Stomach (tissue), 9 donors: ENCODE results near the gene PEMT. TPM values are rescaled to one million over a fixed set of nuclear protein-coding genes. Genes with fewer than 3 reads are reported as not detected.

Source experiments
- DNase-seq, 2 donors: peaks; one replicate each; pipeline versions ENCODE4 v3.0.0 to v3.0.0-alpha.2; 2013 to 2019
- H3K27ac ChIP-seq, 5 donors: fragments of 200-600 bp in 4 of 5; sonication (generic) in 4 of 5; one replicate each; pipeline ENCODE4 v1.5.1; 2013 to 2019; ENCODE audit warnings: mild to moderate bottlenecking in 1 of 5, moderate library complexity in 1 of 5
- H3K27me3 ChIP-seq, 3 donors: fragments of 200-600 bp; sonication (generic); one replicate each; pipeline ENCODE4 v1.5.1; 2017 to 2019; ENCODE audit warnings: mixed run types in 1 of 3
- H3K36me3 ChIP-seq, 4 donors: fragments of 200-600 bp; sonication (generic); 1 replicate in 3 of 4; 2 replicates in 1 of 4; pipeline ENCODE4 v1.5.1; 2016 to 2019
- H3K4me1 ChIP-seq, 4 donors: fragments of 200-600 bp; sonication (generic); one replicate each; pipeline ENCODE4 v1.5.1; 2016 to 2019
- H3K4me3 ChIP-seq, 4 donors: fragments of 200-600 bp; sonication (generic) in 3 of 4; one replicate each; pipeline ENCODE4 v1.5.1; 2016 to 2019; ENCODE audit warnings: mild to moderate bottlenecking in 1 of 4
- H3K9me3 ChIP-seq, 4 donors: fragments of 200-600 bp; sonication (generic); one replicate each; pipeline ENCODE4 v1.5.1; 2016 to 2019
- EP300 ChIP-seq: sonication (generic); formaldehyde crosslinking; IDR thresholded peaks from one replicate; pipeline ENCODE4 v1.6.1; 2017; ENCODE audit warnings: antibody characterized with exemption
- POLR2A ChIP-seq, 4 donors: fragments of 450-650 bp; IDR thresholded peaks; one replicate each; pipeline ENCODE4 v1.6.1; 2016; ENCODE audit warnings: antibody characterized with exemption in 4 of 4, control low read depth in 2 of 4, mild to moderate bottlenecking in 1 of 4, moderate library complexity in 1 of 4
- POLR2AphosphoS5 ChIP-seq, 3 donors: sonication (generic); formaldehyde crosslinking; IDR thresholded peaks; one replicate each; pipeline ENCODE4 v1.6.1; 2016; ENCODE audit warnings: antibody characterized with exemption in 3 of 3
- WGBS, 5 donors: extraction: QIAGEN DNeasy Blood & Tissue Kit in 3 of 5; methylation state at CpG; one replicate each; pipeline versions ENCODE4 v1.1.5 to v1.1.7; 2013 to 2018; 5-methylcytosine and 5-hydroxymethylcytosine counted together
- intact Hi-C: fragments of 100-400 bp; cut with DNase I; formaldehyde crosslinking; loops from one replicate; pipeline ENCODE4 v1.15.1; 2023; ENCODE audit warnings: low total_unique reads
- polyA plus RNA-seq, 3 donors: library from polyadenylated mRNA; stranded (reverse); fragments of 200-250 nt; gene quantifications; one replicate each; pipeline ENCODE4 v1.2.3, GENCODE V29; 2013
- total RNA-seq, 5 donors: library from RNA; depleted of rRNA; stranded (reverse); fragments of >200 nt; gene quantifications; one replicate each; pipeline versions ENCODE4 v1.1.0 to v1.2.3, GENCODE V29; 2014 to 2016
- TF ChIP-seq, protein P1 (sequence below), 7 experiments: fragments of 450-650 bp in 4 of 7; fragments of 200-600 bp in 3 of 7; sonication (generic) in 3 of 7; IDR thresholded peaks; one replicate each; pipeline ENCODE4 v1.5.1; 2016 to 2019; ENCODE audit warnings: antibody characterized with exemption in 7 of 7, control low read depth in 2 of 7, mild to moderate bottlenecking in 1 of 7
- donor health status: healthy with polysubstance abuse.
- donor health status: Bipolar disorder and iron deficiency.
- donor health status: healthy.

Gene PEMT
- total and polyA plus RNA-seq, 8 donors, result 7.0 to 44.6 (median 27.0) TPM

- H3K27me3 ChIP-seq, result peaks cover 0 to 17% (median 12%) of the 10 kb centered on the region in 3 donors
- WGBS, 5 donors, result 57 to 73% (median 67%) methylated on average over 5 of the region's 5 CpGs
- H3K4me1 ChIP-seq, result peaks cover 21 to 56% (median 55%) of the 10 kb centered on the region in 4 donors
- H3K36me3 ChIP-seq, result peaks cover 12 to 33% (median 24%) of the 10 kb centered on the region in 4 donors
- intact Hi-C loops, result loop anchor here (10.0 kb wide), 1 partner anchor 139 kb away; no protein-coding TSS in a partner anchor
- peak in 1 of 2 donors; percentile 4 for DNase-seq
- no peaks in the 10 kb centered on the region for H3K9me3 ChIP-seq
- peak overlapping the region; percentile 61 to 92 (median 81) for H3K27ac ChIP-seq
- TF ChIP-seq POLR2AphosphoS5 (IDR thresholded peaks at IDR 0.05) (no peak), POLR2A (IDR thresholded peaks at IDR 0.05) (no peak), EP300 (no peak)
- TF ChIP-seq, protein P1, sequence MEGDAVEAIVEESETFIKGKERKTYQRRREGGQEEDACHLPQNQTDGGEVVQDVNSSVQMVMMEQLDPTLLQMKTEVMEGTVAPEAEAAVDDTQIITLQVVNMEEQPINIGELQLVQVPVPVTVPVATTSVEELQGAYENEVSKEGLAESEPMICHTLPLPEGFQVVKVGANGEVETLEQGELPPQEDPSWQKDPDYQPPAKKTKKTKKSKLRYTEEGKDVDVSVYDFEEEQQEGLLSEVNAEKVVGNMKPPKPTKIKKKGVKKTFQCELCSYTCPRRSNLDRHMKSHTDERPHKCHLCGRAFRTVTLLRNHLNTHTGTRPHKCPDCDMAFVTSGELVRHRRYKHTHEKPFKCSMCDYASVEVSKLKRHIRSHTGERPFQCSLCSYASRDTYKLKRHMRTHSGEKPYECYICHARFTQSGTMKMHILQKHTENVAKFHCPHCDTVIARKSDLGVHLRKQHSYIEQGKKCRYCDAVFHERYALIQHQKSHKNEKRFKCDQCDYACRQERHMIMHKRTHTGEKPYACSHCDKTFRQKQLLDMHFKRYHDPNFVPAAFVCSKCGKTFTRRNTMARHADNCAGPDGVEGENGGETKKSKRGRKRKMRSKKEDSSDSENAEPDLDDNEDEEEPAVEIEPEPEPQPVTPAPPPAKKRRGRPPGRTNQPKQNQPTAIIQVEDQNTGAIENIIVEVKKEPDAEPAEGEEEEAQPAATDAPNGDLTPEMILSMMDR (IDR thresholded peaks at IDR 0.05), result no peak
- H3K4me3 ChIP-seq, result peak overlapping the region in 3 of 4 donors; percentile 58 to 63 (median 62)
Measured at GRCh38 chr17:17493986-17494466, 97.5 kb downstream of the PEMT start.

- peak in 1 of 3 donors; percentile 3 for TF ChIP-seq POLR2AphosphoS5 (IDR thresholded peaks at IDR 0.05)
- TF ChIP-seq, protein P1 (IDR thresholded peaks at IDR 0.05), result no peak
- Histone ChIP-seq H3K4me3 (peak overlapping the region in 2 of 4 donors; percentile 2 to 63), H3K36me3 (peaks cover 12 to 39% (median 30%) of the 10 kb centered on the region in 4 donors), H3K9me3 (no peaks in the 10 kb centered on the region), H3K27me3 (peaks cover 0 to 17% (median 12%) of the 10 kb centered on the region in 3 donors), H3K4me1 (peaks cover 21 to 58% (median 55%) of the 10 kb centered on the region in 4 donors), H3K27ac (peak overlapping the region; percentile 61 to 92 (median 81))
- 39 to 63% (median 53%) methylated on average over 15 of the region's 15 CpGs for WGBS, 5 donors
- peak; percentile 15 to 67 for DNase-seq
- intact Hi-C loops, result loop anchor here (10.0 kb wide), 1 partner anchor 139 kb away; no protein-coding TSS in a partner anchor
Measured at GRCh38 chr17:17493249-17493985, 98.1 kb downstream of the PEMT start.

DNA sequence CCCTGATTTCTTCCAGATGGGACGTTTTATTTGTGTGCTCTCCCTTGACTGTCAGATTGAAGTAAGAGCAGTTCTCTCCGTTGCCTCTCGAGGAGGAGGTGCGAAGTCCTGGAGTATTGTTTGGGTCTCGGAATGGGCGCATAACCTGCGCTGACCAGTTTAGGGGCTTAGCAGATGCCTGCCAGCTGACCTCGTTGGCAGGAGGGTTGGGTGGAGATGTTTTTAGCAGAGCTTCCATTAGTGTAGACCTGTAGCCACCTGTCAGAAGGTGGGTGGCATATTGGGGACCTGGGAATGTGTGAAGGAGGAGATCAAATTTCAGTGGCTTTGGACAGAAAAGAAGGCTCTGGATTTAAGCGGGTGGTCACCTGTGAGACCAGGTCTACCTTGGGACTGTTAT lies 98.9 kb downstream of the PEMT start:
- H3K36me3 ChIP-seq, result peaks cover 16 to 47% (median 39%) of the 10 kb centered on the region in 4 donors
- intact Hi-C loops, result loop anchor here (10.0 kb wide), 1 partner anchor 138 kb away; no protein-coding TSS in a partner anchor
- no peaks in the 10 kb centered on the region for H3K9me3 ChIP-seq
- 82 to 92% (median 87%) methylated on average over 9 of the region's 9 CpGs for whole genome bisulfite sequencing, 5 donors
- peaks cover 0 to 17% (median 12%) of the 10 kb centered on the region in 3 donors for H3K27me3 ChIP-seq
- peaks cover 21 to 58% (median 55%) of the 10 kb centered on the region in 4 donors for H3K4me1 ChIP-seq
- DNase-seq, result no peak
- TF ChIP-seq, protein P1 (IDR thresholded peaks at IDR 0.05), result no peak
- TF ChIP-seq POLR2A (IDR thresholded peaks at IDR 0.05) (no peak), POLR2AphosphoS5 (IDR thresholded peaks at IDR 0.05) (no peak), EP300 (no peak)
- peak overlapping the region; percentile 5 to 92 (median 76) for H3K27ac ChIP-seq
- H3K4me3 ChIP-seq, result no peak overlapping the region

GRCh38 chr17:17492085-17492484 lies 99.4 kb downstream of the PEMT start:
- Histone ChIP-seq H3K27ac (peak overlapping the region; percentile 43 to 92 (median 70)), H3K4me1 (peaks cover 20 to 56% (median 52%) of the 10 kb centered on the region in 4 donors), H3K4me3 (no peak overlapping the region), H3K36me3 (peaks cover 19 to 52% (median 44%) of the 10 kb centered on the region in 4 donors), H3K27me3 (peaks cover 0 to 17% (median 12%) of the 10 kb centered on the region in 3 donors), H3K9me3 (no peaks in the 10 kb centered on the region)
- no peak for TF ChIP-seq POLR2A (IDR thresholded peaks at IDR 0.05)
- TF ChIP-seq POLR2AphosphoS5 (IDR thresholded peaks at IDR 0.05), result no peak
- TF ChIP-seq, protein P1 (IDR thresholded peaks at IDR 0.05), result peak in 1 of 7 experiments; percentile 7
- intact Hi-C loops, result loop anchor here (10.0 kb wide), 1 partner anchor 137 kb away; no protein-coding TSS in a partner anchor
- WGBS, 5 donors, result 44 to 74% (median 57%) methylated on average over 11 of the region's 11 CpGs
- no peak for DNase-seq
